ENCODE data around the gene LDLRAD2.

- TF ChIP-seq CTCF (IDR thresholded peaks at IDR 0.05) (no peak), POLR2A (IDR thresholded peaks at IDR 0.05) (no peak)
These were observed 32.2 kb upstream of the LDLRAD2 start for GRCh38 chr1:21779613-21780521.
